ENCODE measurements around the gene IRX2.

The IRX2 gene

DNA sequence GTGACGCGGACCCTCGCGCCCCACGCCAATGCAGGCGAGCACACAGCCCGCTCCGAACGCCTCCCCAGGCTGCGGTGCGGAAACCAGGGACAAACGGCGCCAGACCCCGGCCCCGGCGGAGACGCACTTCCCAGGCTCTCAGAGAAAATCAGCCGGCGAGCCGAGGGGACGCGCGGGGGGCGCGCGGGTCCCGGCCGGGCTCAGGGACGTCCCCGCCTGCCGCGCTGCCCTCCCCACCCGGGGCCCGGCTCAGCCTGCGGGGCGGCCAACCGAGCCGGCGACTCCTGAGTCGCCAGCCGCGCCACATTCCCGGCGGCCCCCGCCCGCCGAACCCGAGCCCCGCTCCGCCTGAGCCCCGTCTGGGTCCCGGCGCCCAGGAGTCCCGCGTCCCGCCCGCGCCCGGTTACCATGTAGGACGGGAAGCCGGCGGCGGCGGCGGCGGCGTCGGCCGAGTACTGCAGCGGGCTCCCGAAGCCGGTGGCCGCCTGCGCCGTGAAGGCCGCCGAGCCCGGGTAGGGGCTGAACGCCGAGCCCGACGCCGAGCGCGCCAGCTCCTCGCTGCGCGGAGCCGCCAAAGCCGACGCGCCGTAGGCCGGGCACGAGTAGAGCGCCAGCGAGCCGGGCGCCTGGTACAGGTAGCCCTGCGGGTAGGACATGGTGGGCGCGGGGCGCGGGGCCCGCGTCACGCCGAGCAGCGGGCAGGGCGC lies 566 bp downstream of the IRX2 start:
- TF ChIP-seq, protein P1, sequence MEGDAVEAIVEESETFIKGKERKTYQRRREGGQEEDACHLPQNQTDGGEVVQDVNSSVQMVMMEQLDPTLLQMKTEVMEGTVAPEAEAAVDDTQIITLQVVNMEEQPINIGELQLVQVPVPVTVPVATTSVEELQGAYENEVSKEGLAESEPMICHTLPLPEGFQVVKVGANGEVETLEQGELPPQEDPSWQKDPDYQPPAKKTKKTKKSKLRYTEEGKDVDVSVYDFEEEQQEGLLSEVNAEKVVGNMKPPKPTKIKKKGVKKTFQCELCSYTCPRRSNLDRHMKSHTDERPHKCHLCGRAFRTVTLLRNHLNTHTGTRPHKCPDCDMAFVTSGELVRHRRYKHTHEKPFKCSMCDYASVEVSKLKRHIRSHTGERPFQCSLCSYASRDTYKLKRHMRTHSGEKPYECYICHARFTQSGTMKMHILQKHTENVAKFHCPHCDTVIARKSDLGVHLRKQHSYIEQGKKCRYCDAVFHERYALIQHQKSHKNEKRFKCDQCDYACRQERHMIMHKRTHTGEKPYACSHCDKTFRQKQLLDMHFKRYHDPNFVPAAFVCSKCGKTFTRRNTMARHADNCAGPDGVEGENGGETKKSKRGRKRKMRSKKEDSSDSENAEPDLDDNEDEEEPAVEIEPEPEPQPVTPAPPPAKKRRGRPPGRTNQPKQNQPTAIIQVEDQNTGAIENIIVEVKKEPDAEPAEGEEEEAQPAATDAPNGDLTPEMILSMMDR (IDR thresholded peaks at IDR 0.05; ENCODE audit: unreplicated experiment in 3 of 3), result no peak
- Mint-ChIP-seq H3K9me3 (no peaks in the 10 kb centered on the region), H3K4me1 (peaks cover 16% of the 10 kb centered on the region), H3K27ac (no peak overlapping the region), H3K36me3 (ENCODE audit: low read depth) (peaks cover 26% of the 10 kb centered on the region), H3K4me3 (peak overlapping the region; percentile 75 to 85 (median 77)), H3K27me3 (ENCODE audit: low read depth) (peaks cover 78% of the 10 kb centered on the region)

DNA sequence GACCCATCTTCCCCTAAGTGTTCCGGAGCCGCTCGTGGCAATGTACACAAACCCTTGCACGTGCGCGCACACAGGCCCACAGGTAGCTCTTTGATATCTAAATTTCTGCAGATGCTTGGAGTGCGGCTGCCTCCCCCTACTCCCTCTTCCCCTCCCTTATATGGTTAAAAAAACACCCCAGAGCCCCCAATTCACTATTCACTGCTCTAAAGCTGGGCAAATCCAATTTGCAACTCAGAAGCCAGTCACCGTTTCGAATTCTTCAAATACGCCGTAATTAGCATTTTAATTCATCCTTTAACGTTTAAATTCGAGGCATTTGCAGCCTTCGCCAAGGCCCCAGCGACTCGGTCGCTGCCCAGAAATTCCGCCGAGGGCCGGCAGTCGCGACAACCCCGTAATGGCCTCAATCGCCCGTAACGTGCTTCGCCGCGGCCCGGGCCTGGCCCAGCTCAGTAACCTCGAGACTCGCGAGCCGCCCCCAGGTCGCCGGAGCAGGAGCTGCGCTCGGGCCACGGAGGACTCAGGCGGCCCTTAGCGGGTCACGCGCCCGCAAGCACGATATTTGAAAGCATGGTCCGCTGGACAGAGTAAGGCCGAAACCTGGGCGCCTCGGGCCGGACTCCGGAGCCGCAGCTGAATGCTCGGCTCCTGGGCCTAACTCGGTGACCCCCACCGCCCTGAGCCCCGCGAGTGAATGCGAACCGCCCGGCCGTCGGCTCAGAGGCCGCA lies 1.3 kb downstream of the IRX2 start:
- Mint-ChIP-seq H3K27me3 (ENCODE audit: low read depth) (peaks cover 78% of the 10 kb centered on the region), H3K27ac (no peak overlapping the region), H3K9me3 (no peaks in the 10 kb centered on the region), H3K4me3 (peak overlapping the region; percentile 75 to 85 (median 77)), H3K4me1 (peaks cover 11% of the 10 kb centered on the region), H3K36me3 (ENCODE audit: low read depth) (peaks cover 29% of the 10 kb centered on the region)
- TF ChIP-seq, protein P1 (IDR thresholded peaks at IDR 0.05; ENCODE audit: unreplicated experiment in 3 of 3), result no peak

DNA sequence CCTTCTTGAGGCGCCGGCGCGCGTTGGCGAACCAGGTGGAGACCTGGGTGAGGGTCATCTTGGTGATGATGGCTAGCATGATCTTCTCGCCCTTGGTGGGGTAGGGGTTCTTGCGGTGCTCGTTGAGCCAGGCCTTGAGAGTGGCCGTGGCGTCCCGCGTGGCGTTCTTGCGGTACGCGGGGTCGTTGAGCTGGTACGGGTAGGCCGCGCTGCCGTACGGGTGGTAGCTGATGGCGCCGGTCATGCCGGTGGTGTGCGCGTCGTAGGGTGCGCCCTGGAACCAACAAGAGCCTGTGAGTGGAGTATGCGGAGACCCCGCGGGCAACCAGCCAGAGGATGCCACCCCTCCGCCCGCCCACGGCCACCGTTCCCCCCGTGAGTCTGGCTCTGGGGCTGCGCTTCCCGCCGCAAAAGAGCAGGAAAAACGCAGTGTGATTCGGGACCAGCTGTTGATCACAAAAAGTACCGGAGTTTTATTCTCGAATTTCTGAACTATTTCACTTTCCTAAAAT lies 1.9 kb downstream of the IRX2 start:
- peaks cover 33% of the 10 kb centered on the region for H3K36me3 Mint-ChIP-seq (ENCODE audit: low read depth)
- peak overlapping the region; percentile 75 to 85 (median 77) for H3K4me3 Mint-ChIP-seq
- no peak overlapping the region for H3K27ac Mint-ChIP-seq
- peaks cover 11% of the 10 kb centered on the region for H3K4me1 Mint-ChIP-seq
- no peaks in the 10 kb centered on the region for H3K9me3 Mint-ChIP-seq
- TF ChIP-seq, protein P1 (IDR thresholded peaks at IDR 0.05; ENCODE audit: unreplicated experiment in 3 of 3), result no peak
- peaks cover 78% of the 10 kb centered on the region for H3K27me3 Mint-ChIP-seq (ENCODE audit: low read depth)

DNA sequence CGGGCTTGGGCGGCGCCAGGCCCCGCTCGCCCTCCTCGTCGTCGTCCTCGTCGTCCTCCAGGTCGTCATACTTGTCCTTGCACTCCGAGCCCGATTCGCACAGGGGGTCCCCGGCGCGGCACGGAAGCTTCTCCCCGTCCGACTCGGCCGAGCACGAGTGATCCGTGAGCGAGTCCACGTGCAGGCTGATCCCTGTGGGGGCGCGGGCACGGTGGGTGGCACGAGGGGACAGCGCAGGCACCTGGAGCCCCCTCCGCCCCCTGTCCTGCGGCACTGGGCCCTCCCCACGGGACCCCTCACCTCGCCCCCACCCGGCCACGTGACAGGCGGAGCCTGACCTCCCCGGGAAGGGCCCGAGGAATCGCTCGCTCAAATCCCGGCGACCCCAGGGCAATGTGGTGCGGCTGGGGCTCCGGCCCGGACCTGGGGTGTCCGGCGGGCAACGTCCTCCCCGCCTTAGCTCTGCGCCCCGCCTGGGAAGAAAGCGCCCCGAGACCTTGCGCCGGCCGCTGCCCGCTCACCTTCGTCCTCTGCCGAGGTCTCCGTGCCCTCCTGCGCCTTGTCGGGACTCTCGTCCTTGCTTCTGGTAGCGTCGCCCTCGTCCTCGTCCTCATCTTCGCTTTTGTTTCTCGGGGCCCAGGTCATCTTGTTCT lies 2.5 kb downstream of the IRX2 start:
- TF ChIP-seq, protein P1 (IDR thresholded peaks at IDR 0.05; ENCODE audit: unreplicated experiment in 3 of 3), result no peak
- peaks cover 78% of the 10 kb centered on the region for H3K27me3 Mint-ChIP-seq (ENCODE audit: low read depth)
- no peak overlapping the region for H3K27ac Mint-ChIP-seq
- H3K36me3 Mint-ChIP-seq (ENCODE audit: low read depth), result peaks cover 35% of the 10 kb centered on the region
- H3K4me1 Mint-ChIP-seq, result peaks cover 6% of the 10 kb centered on the region
- no peaks in the 10 kb centered on the region for H3K9me3 Mint-ChIP-seq
- peak overlapping the region in 2 of 3 experiments; percentile 75 to 77 for H3K4me3 Mint-ChIP-seq

DNA sequence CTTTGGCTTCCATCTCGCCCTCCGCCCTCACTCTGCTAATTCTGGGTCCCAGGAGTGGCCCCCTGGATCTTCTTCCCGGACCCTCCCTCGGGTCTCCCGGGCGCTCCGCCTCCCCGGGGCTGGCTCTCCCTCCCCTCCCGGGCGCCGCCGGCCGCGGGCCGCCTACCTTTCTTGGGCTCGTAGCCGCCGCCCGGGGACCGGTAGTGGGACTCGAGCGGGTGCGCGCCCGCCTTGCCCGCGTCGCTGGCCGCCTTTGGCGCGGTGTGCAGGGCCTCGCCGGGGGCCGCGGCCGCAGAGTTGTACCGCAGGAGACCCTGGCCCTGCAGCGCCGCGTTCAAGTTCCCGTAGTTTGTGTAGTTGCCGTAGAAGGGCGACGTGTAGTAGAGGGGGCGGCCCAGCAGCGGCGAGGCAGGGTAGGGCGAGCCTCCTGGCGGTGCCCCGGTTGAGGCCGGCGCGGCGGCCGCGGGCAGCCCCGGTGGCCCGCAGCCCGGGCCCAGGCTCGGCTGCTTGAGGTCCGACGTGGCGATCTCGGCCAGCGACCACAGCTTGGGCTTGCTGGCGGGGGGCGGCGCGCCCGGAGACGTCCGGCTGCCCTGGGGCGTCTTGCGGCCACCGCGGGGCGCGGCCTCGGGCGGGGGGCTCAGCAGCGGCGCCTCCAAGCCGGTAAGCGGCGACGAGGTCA lies 3.2 kb downstream of the IRX2 start:
- Mint-ChIP-seq H3K36me3 (ENCODE audit: low read depth) (peaks cover 35% of the 10 kb centered on the region), H3K27me3 (ENCODE audit: low read depth) (peaks cover 78% of the 10 kb centered on the region), H3K4me3 (no peak overlapping the region), H3K4me1 (peaks cover 1% of the 10 kb centered on the region), H3K27ac (no peak overlapping the region), H3K9me3 (no peaks in the 10 kb centered on the region)
- TF ChIP-seq, protein P1 (IDR thresholded peaks at IDR 0.05; ENCODE audit: unreplicated experiment in 3 of 3), result no peak
